Trophoblast cell (in vitro differentiated cells and primary cell): ENCODE data around the gene MEX3A.
"Not testable (repeated sequence)": the region's sequence is repeated elsewhere in the genome, so short reads cannot be mapped to it uniquely, and the experiment has no call there.

Experiments used
- DNase-seq, 2 donors: peaks; one replicate each; pipeline ENCODE4 v3.0.0-alpha.2; 2016
- H2AFZ ChIP-seq: 2 replicates; pipeline ENCODE4 v1.6.1; 2013; ENCODE audit warnings: low read length, moderate library complexity, mild to moderate bottlenecking; ENCODE audit not compliant: insufficient read depth, poor library complexity
- H2AK5ac ChIP-seq: 2 replicates; pipeline ENCODE4 v1.6.1; 2013; ENCODE audit warnings: mild to moderate bottlenecking, low read length
- H2BK120ac ChIP-seq: 2 replicates; pipeline ENCODE4 v1.6.1; 2013; ENCODE audit warnings: low read length, mild to moderate bottlenecking, moderate library complexity; ENCODE audit not compliant: insufficient read depth, poor library complexity
- H2BK12ac ChIP-seq: 2 replicates; pipeline ENCODE4 v1.6.1; 2013; ENCODE audit warnings: mild to moderate bottlenecking, low read length, moderate library complexity
- H2BK5ac ChIP-seq: 2 replicates; pipeline ENCODE4 v1.6.1; 2013; ENCODE audit warnings: low read length, low read depth, moderate library complexity, mild to moderate bottlenecking; ENCODE audit not compliant: poor library complexity
- H3K14ac ChIP-seq: 2 replicates; pipeline ENCODE4 v1.6.1; 2013; ENCODE audit warnings: mild to moderate bottlenecking, low read length
- H3K18ac ChIP-seq: 2 replicates; pipeline ENCODE4 v1.6.1; 2013; ENCODE audit warnings: mild to moderate bottlenecking, low read length
- H3K23ac ChIP-seq: 2 replicates; pipeline ENCODE4 v1.6.1; 2013; ENCODE audit warnings: low read length
- H3K27ac ChIP-seq: 2 replicates; pipeline ENCODE4 v1.5.1; 2013; ENCODE audit warnings: low read depth, mild to moderate bottlenecking, inconsistent platforms, low read length, moderate library complexity
- H3K27me3 ChIP-seq: 2 replicates; pipeline ENCODE4 v1.6.1; 2013; ENCODE audit warnings: inconsistent platforms, mild to moderate bottlenecking, low read length, moderate library complexity; ENCODE audit not compliant: insufficient read depth
- H3K36me3 ChIP-seq, 2 experiments: 1 replicate in 1 of 2; 2 replicates in 1 of 2; pipeline ENCODE4 v1.6.1; 2013; ENCODE audit warnings: low read length in 2 of 2, mild to moderate bottlenecking in 2 of 2, moderate library complexity in 1 of 2; ENCODE audit not compliant: insufficient read depth in 2 of 2, control insufficient read depth in 1 of 2
- H3K4ac ChIP-seq: 2 replicates; pipeline ENCODE4 v1.6.1; 2013; ENCODE audit warnings: low read depth, mild to moderate bottlenecking, low read length, moderate library complexity
- H3K4me1 ChIP-seq, 2 experiments: 1 replicate in 1 of 2; 2 replicates in 1 of 2; pipeline ENCODE4 v1.6.1; 2013; ENCODE audit warnings: low read length in 2 of 2, mild to moderate bottlenecking in 2 of 2, moderate library complexity in 1 of 2; ENCODE audit not compliant: insufficient read depth in 2 of 2, control insufficient read depth in 1 of 2
- H3K4me2 ChIP-seq: 2 replicates; pipeline ENCODE4 v1.6.1; 2013; ENCODE audit warnings: inconsistent platforms, mild to moderate bottlenecking, low read length, moderate library complexity
- H3K4me3 ChIP-seq: 2 replicates; pipeline ENCODE4 v1.5.1; 2013; ENCODE audit warnings: mild to moderate bottlenecking, low read depth, low read length, inconsistent platforms
- H3K79me1 ChIP-seq: one replicate; pipeline ENCODE4 v1.6.1; 2013; ENCODE audit warnings: low read length
- H3K79me2 ChIP-seq: 2 replicates; pipeline ENCODE4 v1.6.1; 2013; ENCODE audit warnings: low read length, mild to moderate bottlenecking; ENCODE audit not compliant: control insufficient read depth, insufficient read depth, poor library complexity
- H3K9ac ChIP-seq: 2 replicates; pipeline ENCODE4 v1.6.1; 2013; ENCODE audit warnings: mild to moderate bottlenecking, low read length
- H3K9me3 ChIP-seq: 2 replicates; pipeline ENCODE4 v1.6.1; 2013; ENCODE audit warnings: low read depth, mild to moderate bottlenecking, control low read depth, inconsistent platforms, low read length; ENCODE audit not compliant: insufficient read depth
- H4K12ac ChIP-seq: 2 replicates; pipeline ENCODE4 v1.6.1; 2013; ENCODE audit warnings: low read depth, mild to moderate bottlenecking, low read length, moderate library complexity
- H4K8ac ChIP-seq: 2 replicates; pipeline ENCODE4 v1.6.1; 2013; ENCODE audit warnings: low read depth, mild to moderate bottlenecking, low read length, moderate library complexity
- H4K91ac ChIP-seq: one replicate; pipeline ENCODE4 v1.6.1; 2013; ENCODE audit warnings: low read depth, mild to moderate bottlenecking, low read length, moderate library complexity
- WGBS: extraction: QIAGEN DNeasy Blood & Tissue Kit; methylation state at CpG from one replicate; pipeline ENCODE4 v1.1.7; 2013; ENCODE audit warnings: missing lambda C conversion rate; ENCODE audit not compliant: insufficient read length, insufficient coverage; ENCODE audit errors: extremely low coverage; 5-methylcytosine and 5-hydroxymethylcytosine counted together

Gene MEX3A

DNA sequence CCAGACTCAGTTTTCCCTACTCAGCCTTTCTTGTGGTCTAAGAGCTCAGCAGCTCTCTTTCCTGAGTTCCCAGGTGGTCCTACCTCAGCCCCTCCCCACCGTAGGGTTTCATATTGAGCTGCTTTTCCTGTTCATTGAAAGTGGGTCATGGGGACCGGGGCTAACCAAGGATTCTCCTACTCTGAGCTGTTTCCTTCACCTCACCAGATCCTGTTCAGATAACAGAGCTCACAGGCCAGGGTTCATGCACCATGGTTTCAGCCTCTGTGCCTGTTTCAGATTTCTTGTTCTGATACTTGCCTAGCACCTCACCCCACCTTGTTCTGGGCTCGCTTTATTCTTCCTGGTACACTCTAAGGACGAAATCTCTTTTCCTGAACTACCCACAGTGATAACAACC, 37.2 kb downstream of the MEX3A start:
- no CpG with 5 or more reads among the region's 4 CpGs for WGBS
- Histone ChIP-seq H3K9me3 (no peaks in the 10 kb centered on the region), H3K27me3 (no peaks in the 10 kb centered on the region), H2BK5ac (no peak overlapping the region), H3K36me3 (peaks cover 36 to 54% of the 10 kb centered on the region in 2 experiments), H3K4ac (no peak overlapping the region), H3K4me3 (no peak overlapping the region), H3K27ac (no peak overlapping the region), H2BK12ac (no peak overlapping the region), H2AK5ac (no peak overlapping the region), H3K79me2 (no peaks in the 10 kb centered on the region), H3K4me1 (peaks cover 0 to 3% of the 10 kb centered on the region in 2 experiments), H3K18ac (no peak overlapping the region), H3K23ac (no peak overlapping the region), H4K8ac (no peak overlapping the region), H3K14ac (no peak overlapping the region), H3K4me2 (no peak overlapping the region), H3K9ac (peak overlapping the region; percentile 4), H4K12ac (no peak overlapping the region), H2BK120ac (no peak overlapping the region), H4K91ac (no peak overlapping the region), H3K79me1 (no peaks in the 10 kb centered on the region), H2AFZ (no peak overlapping the region)
- DNase-seq, result no peak

- Histone ChIP-seq H3K36me3 (peaks cover 27 to 44% of the 10 kb centered on the region in 2 experiments), H4K12ac (no peak overlapping the region)
Measured at GRCh38 chr1:156042828-156043227, 39.4 kb downstream of the MEX3A start.

GRCh38 chr1:156034991-156035390, 47.3 kb downstream of the MEX3A start:
- not testable (repeated sequence) for H3K9me3 ChIP-seq, H3K4me1 ChIP-seq, H4K8ac ChIP-seq, DNase-seq, H3K4me3 ChIP-seq, H2BK12ac ChIP-seq, H3K27me3 ChIP-seq, H3K18ac ChIP-seq, H3K4me2 ChIP-seq, H3K79me1 ChIP-seq, H3K9ac ChIP-seq, H2AK5ac ChIP-seq, H4K12ac ChIP-seq, H2BK120ac ChIP-seq, H3K27ac ChIP-seq, H3K4ac ChIP-seq, H3K23ac ChIP-seq, H3K14ac ChIP-seq, H2BK5ac ChIP-seq, H3K79me2 ChIP-seq, H2AFZ ChIP-seq, H4K91ac ChIP-seq
- no CpG with 5 or more reads among the region's 4 CpGs for WGBS
- H3K36me3 ChIP-seq, result peaks cover 8 to 21% of the 10 kb centered on the region in 2 experiments

More at GRCh38 chr1:156042828-156043227, 39.4 kb downstream of the MEX3A start:
- H3K23ac ChIP-seq, result no peak overlapping the region
- no peak overlapping the region for H3K4me3 ChIP-seq
- peaks cover 0 to 3% of the 10 kb centered on the region in 2 experiments for H3K4me1 ChIP-seq
- no peaks in the 10 kb centered on the region for H3K79me1 ChIP-seq
- no peak overlapping the region for H3K4me2 ChIP-seq
- H2BK12ac ChIP-seq, result no peak overlapping the region
- DNase-seq, result no peak
- no peak overlapping the region for H3K4ac ChIP-seq
- H3K9ac ChIP-seq, result no peak overlapping the region
- no peak overlapping the region for H3K14ac ChIP-seq
- no peaks in the 10 kb centered on the region for H3K79me2 ChIP-seq
- H4K91ac ChIP-seq, result no peak overlapping the region
- no peaks in the 10 kb centered on the region for H3K9me3 ChIP-seq
- H3K27ac ChIP-seq, result no peak overlapping the region
- no peak overlapping the region for H2BK120ac ChIP-seq
- no peaks in the 10 kb centered on the region for H3K27me3 ChIP-seq
- H2AK5ac ChIP-seq, result no peak overlapping the region
- WGBS, result no CpG with 5 or more reads among the region's 3 CpGs
- H2AFZ ChIP-seq, result no peak overlapping the region
- no peak overlapping the region for H3K18ac ChIP-seq
- H4K8ac ChIP-seq, result no peak overlapping the region
- no peak overlapping the region for H2BK5ac ChIP-seq

- no CpG with 5 or more reads among the region's 6 CpGs for WGBS
Measured at GRCh38 chr1:156033011-156033410, 49.3 kb downstream of the MEX3A start.

More at GRCh38 chr1:156033011-156033410, 49.3 kb downstream of the MEX3A start:
- Histone ChIP-seq H3K4me2 (no peak overlapping the region), H3K4me3 (no peak overlapping the region), H2BK120ac (no peak overlapping the region), H3K9ac (no peak overlapping the region), H2AFZ (no peak overlapping the region), H2BK5ac (no peak overlapping the region), H3K14ac (no peak overlapping the region), H4K8ac (no peak overlapping the region), H2BK12ac (no peak overlapping the region), H3K9me3 (no peaks in the 10 kb centered on the region), H2AK5ac (no peak overlapping the region), H3K23ac (no peak overlapping the region), H3K4ac (no peak overlapping the region), H3K79me2 (no peaks in the 10 kb centered on the region), H4K91ac (no peak overlapping the region), H3K79me1 (no peaks in the 10 kb centered on the region), H3K4me1 (no peaks in the 10 kb centered on the region), H3K18ac (no peak overlapping the region), H4K12ac (no peak overlapping the region), H3K27me3 (no peaks in the 10 kb centered on the region), H3K27ac (no peak overlapping the region), H3K36me3 (peaks cover 5 to 13% of the 10 kb centered on the region in 2 experiments)
- no peak for DNase-seq
